Immature natural killer cell (primary cell): ENCODE measurements around the gene PKNOX2. TPM values are rescaled to one million over a fixed set of nuclear protein-coding genes. Genes with fewer than 3 reads are reported as not detected.

ENCODE experiments used
- DNase-seq, 3 donors: peaks; one replicate each; pipeline ENCODE4 v3.0.0; 2022; ENCODE audit warnings: mixed read lengths in 1 of 3
- H3K27ac Mint-ChIP-seq, 6 donors: one replicate each; pipeline ENCODE4 v1.8.0; 2020; ENCODE audit warnings: mixed read lengths in 6 of 6, mild to moderate bottlenecking in 5 of 6, inconsistent platforms in 4 of 6, moderate library complexity in 3 of 6
- H3K27me3 Mint-ChIP-seq, 3 donors: one replicate each; pipeline ENCODE4 v1.8.0; 2020 to 2021; ENCODE audit warnings: low read depth in 3 of 3, mild to moderate bottlenecking in 3 of 3, mixed read lengths in 3 of 3, moderate library complexity in 3 of 3, inconsistent platforms in 1 of 3
- H3K36me3 Mint-ChIP-seq, 3 donors: one replicate each; pipeline ENCODE4 v1.8.0; 2020; ENCODE audit warnings: mixed read lengths in 3 of 3, inconsistent platforms in 2 of 3, mild to moderate bottlenecking in 2 of 3
- H3K4me1 Mint-ChIP-seq, 2 donors: one replicate each; pipeline ENCODE4 v1.8.0; 2020; ENCODE audit warnings: inconsistent platforms in 2 of 2, mild to moderate bottlenecking in 2 of 2, mixed read lengths in 2 of 2, moderate library complexity in 1 of 2
- H3K4me3 Mint-ChIP-seq, 5 donors: one replicate each; pipeline ENCODE4 v1.8.0; 2020; ENCODE audit warnings: mild to moderate bottlenecking in 5 of 5, mixed read lengths in 5 of 5, inconsistent platforms in 3 of 5, moderate library complexity in 3 of 5
- H3K9me3 Mint-ChIP-seq, 6 donors: one replicate each; pipeline ENCODE4 v1.8.0; 2020; ENCODE audit warnings: mild to moderate bottlenecking in 6 of 6, mixed read lengths in 6 of 6, inconsistent platforms in 4 of 6, moderate library complexity in 3 of 6
- polyA plus RNA-seq, 3 donors: library from polyadenylated mRNA; unstranded; fragments of 300-500 nt; fragmentation: Illumina TruSeq; gene quantifications; one replicate each; pipeline ENCODE4 v1.2.3, GENCODE V29; 2021

The PKNOX2 gene
- polyA plus RNA-seq, 3 donors from 2014 or later = not detected

- Mint-ChIP-seq H3K9me3 (no peaks in the 10 kb centered on the region), H3K27me3 (peaks cover 9 to 41% (median 13%) of the 10 kb centered on the region in 3 donors), H3K36me3 (no peaks in the 10 kb centered on the region), H3K27ac (no peak overlapping the region), H3K4me3 (no peak overlapping the region), H3K4me1 (peaks cover 0 to 2% of the 10 kb centered on the region in 2 donors)
- DNase-seq = no peak
Observed at GRCh38 chr11:125171974-125172373, 7.4 kb downstream of the PKNOX2 start.

- Mint-ChIP-seq H3K27me3 (peaks cover 8 to 33% (median 12%) of the 10 kb centered on the region in 3 donors), H3K36me3 (no peaks in the 10 kb centered on the region), H3K27ac (no peak overlapping the region), H3K9me3 (no peaks in the 10 kb centered on the region), H3K4me1 (peaks cover 0 to 2% of the 10 kb centered on the region in 2 donors), H3K4me3 (no peak overlapping the region)
- DNase-seq = no peak
Observed at GRCh38 chr11:125173027-125173426, 8.5 kb downstream of the PKNOX2 start.

- DNase-seq = no peak
- no peaks in the 10 kb centered on the region for H3K36me3 Mint-ChIP-seq
- H3K4me1 Mint-ChIP-seq = peaks cover 0 to 2% of the 10 kb centered on the region in 2 donors
- H3K4me3 Mint-ChIP-seq = no peak overlapping the region
- H3K27ac Mint-ChIP-seq = no peak overlapping the region
- H3K9me3 Mint-ChIP-seq = no peaks in the 10 kb centered on the region
- H3K27me3 Mint-ChIP-seq = peaks cover 3 to 31% (median 11%) of the 10 kb centered on the region in 3 donors
Observed at GRCh38 chr11:125173556-125173955, 9.0 kb downstream of the PKNOX2 start.

- H3K4me1 Mint-ChIP-seq = peaks cover 0 to 2% of the 10 kb centered on the region in 2 donors
- H3K36me3 Mint-ChIP-seq = no peaks in the 10 kb centered on the region
- DNase-seq = no peak
- no peak overlapping the region for H3K27ac Mint-ChIP-seq
- no peaks in the 10 kb centered on the region for H3K9me3 Mint-ChIP-seq
- no peak overlapping the region for H3K4me3 Mint-ChIP-seq
- H3K27me3 Mint-ChIP-seq = peaks cover 2 to 36% (median 11%) of the 10 kb centered on the region in 3 donors
Observed at GRCh38 chr11:125174057-125174456, 9.5 kb downstream of the PKNOX2 start.

GRCh38 chr11:125174686-125175085 lies 10.1 kb downstream of the PKNOX2 start:
- Mint-ChIP-seq H3K27me3 (peaks cover 2 to 34% (median 7%) of the 10 kb centered on the region in 3 donors), H3K4me3 (no peak overlapping the region), H3K9me3 (no peaks in the 10 kb centered on the region)

GRCh38 chr11:125175166-125175565 lies 10.6 kb downstream of the PKNOX2 start:
- H3K4me1 Mint-ChIP-seq = peaks cover 0 to 2% of the 10 kb centered on the region in 2 donors
- H3K27me3 Mint-ChIP-seq = peaks cover 2 to 33% (median 5%) of the 10 kb centered on the region in 3 donors
- no peak overlapping the region for H3K4me3 Mint-ChIP-seq
- H3K9me3 Mint-ChIP-seq = no peaks in the 10 kb centered on the region
- no peak for DNase-seq
- no peak overlapping the region for H3K27ac Mint-ChIP-seq
- no peaks in the 10 kb centered on the region for H3K36me3 Mint-ChIP-seq

More at GRCh38 chr11:125174686-125175085, 10.1 kb downstream of the PKNOX2 start:
- Mint-ChIP-seq H3K36me3 (no peaks in the 10 kb centered on the region), H3K4me1 (peaks cover 0 to 2% of the 10 kb centered on the region in 2 donors), H3K27ac (no peak overlapping the region)
- no peak for DNase-seq

GRCh38 chr11:125175896-125176575 lies 11.5 kb downstream of the PKNOX2 start:
- H3K4me1 Mint-ChIP-seq = peaks cover 0 to 2% of the 10 kb centered on the region in 2 donors
- peaks cover 2 to 34% (median 5%) of the 10 kb centered on the region in 3 donors for H3K27me3 Mint-ChIP-seq
- DNase-seq = no peak
- no peaks in the 10 kb centered on the region for H3K36me3 Mint-ChIP-seq
- no peak overlapping the region for H3K4me3 Mint-ChIP-seq
- H3K9me3 Mint-ChIP-seq = no peaks in the 10 kb centered on the region
- H3K27ac Mint-ChIP-seq = no peak overlapping the region

GRCh38 chr11:125176866-125177265 lies 12.3 kb downstream of the PKNOX2 start:
- DNase-seq = no peak

GRCh38 chr11:125177543-125177942 lies 13.0 kb downstream of the PKNOX2 start:
- Mint-ChIP-seq H3K27ac (no peak overlapping the region), H3K4me1 (no peaks in the 10 kb centered on the region), H3K36me3 (no peaks in the 10 kb centered on the region), H3K27me3 (peaks cover 2 to 27% (median 5%) of the 10 kb centered on the region in 3 donors), H3K4me3 (no peak overlapping the region), H3K9me3 (no peaks in the 10 kb centered on the region)
- no peak for DNase-seq

More at GRCh38 chr11:125176866-125177265, 12.3 kb downstream of the PKNOX2 start:
- Mint-ChIP-seq H3K36me3 (no peaks in the 10 kb centered on the region), H3K4me1 (peaks cover 0 to under 1% of the 10 kb centered on the region in 2 donors), H3K4me3 (no peak overlapping the region), H3K9me3 (no peaks in the 10 kb centered on the region), H3K27ac (no peak overlapping the region), H3K27me3 (peaks cover 2 to 30% (median 5%) of the 10 kb centered on the region in 3 donors)

GRCh38 chr11:125179346-125179745 lies 14.8 kb downstream of the PKNOX2 start:
- H3K36me3 Mint-ChIP-seq = no peaks in the 10 kb centered on the region
- no peaks in the 10 kb centered on the region for H3K9me3 Mint-ChIP-seq
- H3K27me3 Mint-ChIP-seq = peaks cover 2 to 24% (median 4%) of the 10 kb centered on the region in 3 donors
- no peak overlapping the region for H3K27ac Mint-ChIP-seq
- H3K4me3 Mint-ChIP-seq = no peak overlapping the region
- no peak for DNase-seq
- H3K4me1 Mint-ChIP-seq = no peaks in the 10 kb centered on the region

- Mint-ChIP-seq H3K27ac (no peak overlapping the region), H3K27me3 (peaks cover 2 to 18% (median 4%) of the 10 kb centered on the region in 3 donors), H3K36me3 (no peaks in the 10 kb centered on the region), H3K4me3 (no peak overlapping the region), H3K4me1 (no peaks in the 10 kb centered on the region), H3K9me3 (no peaks in the 10 kb centered on the region)
- no peak for DNase-seq
Observed at GRCh38 chr11:125179895-125180294, 15.3 kb downstream of the PKNOX2 start.

GRCh38 chr11:125180413-125181305 lies 16.1 kb downstream of the PKNOX2 start:
- H3K9me3 Mint-ChIP-seq = no peaks in the 10 kb centered on the region
- no peak overlapping the region for H3K27ac Mint-ChIP-seq
- peaks cover 0 to 15% (median 2%) of the 10 kb centered on the region in 3 donors for H3K27me3 Mint-ChIP-seq
- H3K36me3 Mint-ChIP-seq = no peaks in the 10 kb centered on the region
- no peaks in the 10 kb centered on the region for H3K4me1 Mint-ChIP-seq
- no peak overlapping the region for H3K4me3 Mint-ChIP-seq
- DNase-seq = no peak

- Mint-ChIP-seq H3K36me3 (no peaks in the 10 kb centered on the region), H3K27ac (no peak overlapping the region), H3K4me1 (no peaks in the 10 kb centered on the region), H3K4me3 (no peak overlapping the region), H3K27me3 (peaks cover 0 to 17% (median 0%) of the 10 kb centered on the region in 3 donors), H3K9me3 (peaks cover 0 to 3% (median 0%) of the 10 kb centered on the region in 6 donors)
- DNase-seq = no peak
Observed at GRCh38 chr11:125182573-125182972, 18.0 kb downstream of the PKNOX2 start.

- H3K27ac Mint-ChIP-seq = no peak overlapping the region
- peaks cover 0 to 3% (median 0%) of the 10 kb centered on the region in 6 donors for H3K9me3 Mint-ChIP-seq
- H3K27me3 Mint-ChIP-seq = peaks cover 0 to 22% (median 4%) of the 10 kb centered on the region in 3 donors
- no peak for DNase-seq
- no peaks in the 10 kb centered on the region for H3K36me3 Mint-ChIP-seq
- H3K4me3 Mint-ChIP-seq = no peak overlapping the region
- H3K4me1 Mint-ChIP-seq = no peaks in the 10 kb centered on the region
Observed at GRCh38 chr11:125183641-125184040, 19.1 kb downstream of the PKNOX2 start.
